Memory B cell (primary cell): ENCODE results near the gene VAV2.
"Not testable (repeated sequence)": the region's sequence is repeated elsewhere in the genome, so short reads cannot be mapped to it uniquely, and the experiment has no call there.

Experiments used
- ATAC-seq: fragments of 150-1000 bp; cut with Tn5 transposase; 2 replicates; pipeline ENCODE4 v1.10.0; 2021; ENCODE audit warnings: low read depth, mild to moderate bottlenecking, moderate library complexity
- DNase-seq, 2 donors: peaks; one replicate each; pipeline ENCODE4 v3.0.0; 2022; ENCODE audit warnings: low spot score in 2 of 2
- H3K27ac Mint-ChIP-seq: one replicate; pipeline ENCODE4 v1.8.0; 2022; ENCODE audit warnings: mild to moderate bottlenecking, moderate library complexity, mixed read lengths
- H3K27me3 Mint-ChIP-seq: one replicate; pipeline ENCODE4 v1.8.0; 2022; ENCODE audit warnings: mixed read lengths
- H3K36me3 Mint-ChIP-seq: one replicate; pipeline ENCODE4 v1.8.0; 2022; ENCODE audit warnings: mild to moderate bottlenecking, mixed read lengths
- H3K4me1 Mint-ChIP-seq: one replicate; pipeline ENCODE4 v1.8.0; 2022; ENCODE audit warnings: mixed read lengths
- H3K4me3 Mint-ChIP-seq: one replicate; pipeline ENCODE4 v1.8.0; 2022; ENCODE audit warnings: mild to moderate bottlenecking, moderate library complexity, mixed read lengths
- H3K9me3 Mint-ChIP-seq: one replicate; pipeline ENCODE4 v1.8.0; 2022; ENCODE audit warnings: mixed read lengths

Gene VAV2

GRCh38 chr9:133996531-133997520 is 4.7 kb upstream of the VAV2 start:
- no peak for DNase-seq
- Mint-ChIP-seq H3K4me1 (peaks cover 12% of the 10 kb centered on the region), H3K27ac (no peak overlapping the region), H3K27me3 (peaks cover 11% of the 10 kb centered on the region), H3K4me3 (no peak overlapping the region), H3K36me3 (no peaks in the 10 kb centered on the region), H3K9me3 (no peaks in the 10 kb centered on the region)
- no peak for ATAC-seq

GRCh38 chr9:133995012-133995896 is 3.1 kb upstream of the VAV2 start:
- H3K27me3 Mint-ChIP-seq, result peaks cover 10% of the 10 kb centered on the region
- H3K4me1 Mint-ChIP-seq, result peaks cover 15% of the 10 kb centered on the region
- H3K27ac Mint-ChIP-seq, result no peak overlapping the region
- ATAC-seq (no peak), DNase-seq (no peak)
- H3K4me3 Mint-ChIP-seq, result no peak overlapping the region
- no peaks in the 10 kb centered on the region for H3K9me3 Mint-ChIP-seq
- H3K36me3 Mint-ChIP-seq, result no peaks in the 10 kb centered on the region

GRCh38 chr9:133994353-133995011 is 2.4 kb upstream of the VAV2 start:
- DNase-seq (peak; percentile 83 to 97), ATAC-seq (peak; percentile 35)
- no peak overlapping the region for H3K27ac Mint-ChIP-seq

GRCh38 chr9:133993635-133994253 is 1.6 kb upstream of the VAV2 start:
- Mint-ChIP-seq H3K4me3 (peak overlapping the region; percentile 77), H3K27me3 (peaks cover 2% of the 10 kb centered on the region), H3K27ac (no peak overlapping the region), H3K9me3 (no peaks in the 10 kb centered on the region), H3K4me1 (peaks cover 21% of the 10 kb centered on the region), H3K36me3 (no peaks in the 10 kb centered on the region)
- DNase-seq (peak in 1 of 2 donors; percentile 34), ATAC-seq (no peak)

More at GRCh38 chr9:133994353-133995011, 2.4 kb upstream of the VAV2 start:
- H3K4me1 Mint-ChIP-seq, result peaks cover 20% of the 10 kb centered on the region
- H3K9me3 Mint-ChIP-seq, result no peaks in the 10 kb centered on the region
- peak overlapping the region; percentile 57 for H3K4me3 Mint-ChIP-seq
- H3K36me3 Mint-ChIP-seq, result no peaks in the 10 kb centered on the region
- peaks cover 7% of the 10 kb centered on the region for H3K27me3 Mint-ChIP-seq

- Mint-ChIP-seq H3K27ac (no peak overlapping the region), H3K27me3 (peaks cover 2% of the 10 kb centered on the region), H3K9me3 (no peaks in the 10 kb centered on the region), H3K4me1 (peaks cover 26% of the 10 kb centered on the region), H3K36me3 (no peaks in the 10 kb centered on the region), H3K4me3 (peak overlapping the region; percentile 77)
- peak; percentile 73 for ATAC-seq
- peak; percentile 74 to 82 for DNase-seq
Observed at GRCh38 chr9:133992780-133993634, 883 bp upstream of the VAV2 start.

- H3K4me3 Mint-ChIP-seq, result peak overlapping the region; percentile 92
- H3K27me3 Mint-ChIP-seq, result no peaks in the 10 kb centered on the region
- ATAC-seq, result peak; percentile 4
- H3K9me3 Mint-ChIP-seq, result no peaks in the 10 kb centered on the region
- peaks cover 34% of the 10 kb centered on the region for H3K4me1 Mint-ChIP-seq
- H3K27ac Mint-ChIP-seq, result peak overlapping the region; percentile 51
- DNase-seq, result peak in 1 of 2 donors; percentile 43
- H3K36me3 Mint-ChIP-seq, result peaks cover 2% of the 10 kb centered on the region
Observed at GRCh38 chr9:133991214-133991921, 756 bp downstream of the VAV2 start.

GRCh38 chr9:133990366-133991213 is 1.5 kb downstream of the VAV2 start:
- Mint-ChIP-seq H3K36me3 (peaks cover 3% of the 10 kb centered on the region), H3K27me3 (no peaks in the 10 kb centered on the region), H3K9me3 (no peaks in the 10 kb centered on the region), H3K27ac (peak overlapping the region; percentile 51), H3K4me1 (peaks cover 42% of the 10 kb centered on the region), H3K4me3 (peak overlapping the region; percentile 92)
- DNase-seq (no peak), ATAC-seq (no peak)

- Mint-ChIP-seq H3K36me3 (peaks cover 3% of the 10 kb centered on the region), H3K27ac (peak overlapping the region; percentile 14), H3K4me1 (peaks cover 45% of the 10 kb centered on the region), H3K9me3 (no peaks in the 10 kb centered on the region), H3K27me3 (no peaks in the 10 kb centered on the region), H3K4me3 (peak overlapping the region; percentile 92)
- ATAC-seq (no peak), DNase-seq (no peak)
Observed at GRCh38 chr9:133989625-133990365, 2.3 kb downstream of the VAV2 start.

- Mint-ChIP-seq H3K4me3 (peak overlapping the region; percentile 54), H3K4me1 (peaks cover 38% of the 10 kb centered on the region)
- H3K36me3 Mint-ChIP-seq, DNase-seq, H3K27ac Mint-ChIP-seq, ATAC-seq, H3K27me3 Mint-ChIP-seq, H3K9me3 Mint-ChIP-seq: not testable (repeated sequence)
Observed at GRCh38 chr9:133988771-133989170, 3.4 kb downstream of the VAV2 start.

- H3K27ac Mint-ChIP-seq, result peak overlapping the region; percentile 45
Observed at GRCh38 chr9:133987946-133988665, 4.0 kb downstream of the VAV2 start.

More at GRCh38 chr9:133987946-133988665, 4.0 kb downstream of the VAV2 start:
- no peak for DNase-seq
- Mint-ChIP-seq H3K36me3 (peaks cover 3% of the 10 kb centered on the region), H3K9me3 (no peaks in the 10 kb centered on the region), H3K4me1 (peaks cover 43% of the 10 kb centered on the region), H3K27me3 (no peaks in the 10 kb centered on the region), H3K4me3 (no peak overlapping the region)
- no peak for ATAC-seq
